Panc1 (cell line): ENCODE results near the gene FAM153A. TPM values are rescaled to one million over a fixed set of nuclear protein-coding genes. Genes with fewer than 3 reads are reported as not detected.
"Not testable (repeated sequence)": the region's sequence is repeated elsewhere in the genome, so short reads cannot be mapped to it uniquely, and the experiment has no call there.

Experiments
- ATAC-seq: fragments of 200-7000 bp; cut with Tn5 transposase; 2 replicates; pipeline ENCODE4 v1.9.1; 2020; ENCODE audit warnings: mild to moderate bottlenecking, moderate library complexity
- BruUV-seq: library from RNA; stranded (reverse); fragments of 400-500 nt; replicated peaks from 2 replicates; lab custom pipeline; 2021; lab: Mats Ljungman, UMichigan
- CTCF ChIA-PET: fragments of 300-600 bp; sonication (Branson Sonifier 250); formaldehyde crosslinking; loops from one replicate; lab custom pipeline; 2022; ENCODE audit warnings: antibody characterized with exemption; lab: Charles Lee
- POLR2A ChIA-PET: fragments of 300-600 bp; sonication (Branson Sonifier 250); formaldehyde crosslinking; loops from one replicate; lab custom pipeline; 2022; ENCODE audit warnings: antibody characterized with exemption; lab: Charles Lee
- DNase-seq: peaks from one replicate; pipeline ENCODE4 v3.0.0-alpha.2; 2010; ENCODE audit warnings: low read depth, low spot score
- H3K27ac ChIP-seq: 2 replicates; pipeline ENCODE4 v1.5.1; 2011; ENCODE audit warnings: mild to moderate bottlenecking, low read length, inconsistent platforms
- H3K27me3 ChIP-seq: fragments of 200-500 bp; sonication (Bioruptor generic); 2 replicates; pipeline ENCODE4 v1.6.0; 2014; ENCODE audit warnings: low read length, inconsistent platforms; ENCODE audit not compliant: control insufficient read depth, insufficient read depth
- H3K36me3 ChIP-seq: fragments of 200-500 bp; sonication (Bioruptor generic); 2 replicates; pipeline ENCODE4 v1.5.1; 2014; ENCODE audit warnings: inconsistent platforms, mild to moderate bottlenecking, low read length, moderate library complexity; ENCODE audit not compliant: control insufficient read depth, insufficient read depth
- H3K4me1 ChIP-seq: 2 replicates; pipeline ENCODE4 v1.5.1; 2011; ENCODE audit warnings: inconsistent platforms, mild to moderate bottlenecking, low read length, moderate library complexity; ENCODE audit not compliant: control insufficient read depth, insufficient read depth
- H3K4me3 ChIP-seq, 2 experiments: 2 replicates each; pipeline ENCODE4 v1.5.1; 2011 to 2012; ENCODE audit warnings: low read depth in 2 of 2, low read length in 2 of 2, mild to moderate bottlenecking in 2 of 2, inconsistent platforms in 1 of 2, moderate library complexity in 1 of 2
- H3K9me3 ChIP-seq: fragments of 200-500 bp; sonication (Bioruptor generic); 2 replicates; pipeline ENCODE4 v1.5.1; 2014; ENCODE audit warnings: low read depth, mild to moderate bottlenecking, inconsistent platforms, low read length, moderate library complexity; ENCODE audit not compliant: control insufficient read depth, insufficient read depth
- in situ Hi-C: cut with HindIII; loops from 2 replicates; pipeline ENCODE4 v1.10.0; 2016; ENCODE audit warnings: low sequenced_read_pairs, low pct_unique_long_range_greater_than_20kb
- intact Hi-C: fragments of 100-400 bp; cut with micrococcal nuclease; formaldehyde crosslinking; loops from one replicate; pipeline ENCODE4 v1.10.0; 2022; ENCODE audit not compliant: unreplicated experiment
- total RNA-seq: library from RNA; stranded (reverse); gene quantifications from one replicate; pipeline ENCODE4 v1.2.1, GENCODE V29; 2021; ENCODE audit not compliant: unreplicated experiment

FAM153A gene
- total RNA-seq, 1 experiment from 2014 or later, result not detected

DNA sequence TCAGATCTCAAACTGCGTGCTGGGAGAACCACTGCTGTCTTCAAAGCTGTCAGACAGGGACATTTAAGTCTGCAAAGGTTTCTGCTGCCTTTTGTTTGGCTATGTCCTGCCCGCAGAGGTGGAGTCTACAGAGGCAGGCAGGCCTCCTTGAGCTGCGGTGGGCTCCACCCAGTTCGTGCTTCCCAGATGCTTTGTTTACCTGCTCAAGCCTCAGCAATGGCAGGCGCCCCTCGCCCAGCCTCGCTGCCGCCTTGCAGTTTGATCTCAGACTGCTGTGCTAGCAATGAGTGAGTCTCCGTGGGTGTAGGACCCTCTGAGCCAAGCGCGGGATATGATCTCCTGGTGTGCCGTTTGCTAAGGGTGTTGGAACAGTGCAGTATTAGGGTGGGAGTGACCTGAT, 8.9 kb upstream of the FAM153A start:
- POLR2A ChIA-PET, DNase-seq, H3K27ac ChIP-seq, CTCF ChIA-PET, H3K36me3 ChIP-seq, ATAC-seq, in situ Hi-C loops, H3K9me3 ChIP-seq, H3K4me1 ChIP-seq, H3K4me3 ChIP-seq, BruUV-seq, intact Hi-C loops, H3K27me3 ChIP-seq: not testable (repeated sequence)

DNA sequence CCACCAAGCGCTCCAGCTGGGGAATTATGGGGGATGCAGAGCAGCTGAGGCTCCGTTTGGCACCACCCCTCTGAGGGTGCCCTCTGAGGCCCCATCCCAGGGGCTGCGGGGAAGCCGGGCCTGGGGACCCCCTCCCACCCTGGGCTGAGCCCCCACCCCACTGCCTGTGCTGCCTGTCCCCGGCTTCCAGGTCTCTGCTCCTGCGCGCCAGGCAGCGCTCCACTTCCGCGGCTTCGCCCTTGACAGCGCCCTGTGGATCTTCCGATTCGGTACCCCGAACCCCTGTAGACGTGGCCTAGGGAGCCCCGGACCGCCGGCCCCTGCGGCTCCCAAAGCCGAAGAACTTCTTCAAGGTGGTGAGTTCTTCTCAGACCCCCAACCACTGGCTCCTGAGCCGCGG, 530 bp downstream of the FAM153A start:
- CTCF ChIA-PET, result not testable (repeated sequence)

GRCh38 chr5:177771206-177771605, 11.5 kb downstream of the FAM153A start:
- not testable (repeated sequence) for BruUV-seq

More for the DNA sequence above, 530 bp downstream of the FAM153A start:
- H3K27ac ChIP-seq, ATAC-seq, BruUV-seq, DNase-seq, intact Hi-C loops, in situ Hi-C loops, H3K36me3 ChIP-seq, H3K9me3 ChIP-seq, POLR2A ChIA-PET, H3K4me3 ChIP-seq, H3K27me3 ChIP-seq, H3K4me1 ChIP-seq: not testable (repeated sequence)

GRCh38 chr5:177770646-177771045, 12.1 kb downstream of the FAM153A start:
- H3K27me3 ChIP-seq, H3K27ac ChIP-seq, ATAC-seq, POLR2A ChIA-PET, H3K4me3 ChIP-seq, BruUV-seq, H3K36me3 ChIP-seq, DNase-seq, intact Hi-C loops, H3K9me3 ChIP-seq, CTCF ChIA-PET, in situ Hi-C loops, H3K4me1 ChIP-seq: not testable (repeated sequence)

More at GRCh38 chr5:177771206-177771605, 11.5 kb downstream of the FAM153A start:
- H3K9me3 ChIP-seq, intact Hi-C loops, POLR2A ChIA-PET, in situ Hi-C loops, H3K4me3 ChIP-seq, H3K27ac ChIP-seq, H3K4me1 ChIP-seq, DNase-seq, H3K27me3 ChIP-seq, CTCF ChIA-PET, ATAC-seq, H3K36me3 ChIP-seq: not testable (repeated sequence)

DNA sequence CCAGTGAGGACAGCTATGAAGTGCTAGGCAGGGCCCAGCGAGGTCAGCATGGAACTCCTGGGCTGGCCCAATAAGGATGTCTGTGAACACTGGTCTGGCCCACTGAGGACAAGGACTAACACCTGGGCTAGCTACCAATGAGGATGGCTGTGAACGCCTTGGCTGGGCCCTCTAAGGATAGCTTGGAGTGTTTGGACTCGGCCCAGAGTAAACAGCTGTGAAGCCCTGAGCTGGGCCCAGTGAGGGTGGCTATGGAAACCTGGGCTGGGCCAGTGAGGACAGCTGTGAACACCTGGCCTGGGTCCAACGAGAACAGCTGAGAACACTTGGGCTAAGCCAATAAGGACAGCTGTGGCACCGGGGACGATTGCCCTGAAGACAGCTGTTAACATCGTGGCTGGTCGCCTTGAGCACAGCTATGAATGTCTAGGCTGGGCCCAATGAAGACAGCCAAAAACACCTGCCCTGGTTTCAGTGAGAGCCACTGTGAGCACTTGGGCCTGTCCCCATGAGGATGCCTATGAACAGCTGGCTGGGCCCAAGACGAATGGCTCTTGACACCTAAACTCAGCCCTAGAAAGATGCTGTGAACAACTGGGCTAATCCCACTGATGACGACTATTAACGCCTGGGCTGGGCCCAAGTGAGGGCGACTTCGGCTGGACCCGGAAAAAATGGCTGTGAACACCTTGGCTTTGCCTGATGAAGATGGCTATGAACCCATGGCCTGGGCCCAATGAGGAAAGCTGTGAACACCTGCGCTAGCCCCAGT, 18.8 kb downstream of the FAM153A start:
- POLR2A ChIA-PET, in situ Hi-C loops, DNase-seq, BruUV-seq, H3K36me3 ChIP-seq, intact Hi-C loops, CTCF ChIA-PET, ATAC-seq, H3K27ac ChIP-seq, H3K27me3 ChIP-seq, H3K9me3 ChIP-seq, H3K4me1 ChIP-seq, H3K4me3 ChIP-seq: not testable (repeated sequence)

DNA sequence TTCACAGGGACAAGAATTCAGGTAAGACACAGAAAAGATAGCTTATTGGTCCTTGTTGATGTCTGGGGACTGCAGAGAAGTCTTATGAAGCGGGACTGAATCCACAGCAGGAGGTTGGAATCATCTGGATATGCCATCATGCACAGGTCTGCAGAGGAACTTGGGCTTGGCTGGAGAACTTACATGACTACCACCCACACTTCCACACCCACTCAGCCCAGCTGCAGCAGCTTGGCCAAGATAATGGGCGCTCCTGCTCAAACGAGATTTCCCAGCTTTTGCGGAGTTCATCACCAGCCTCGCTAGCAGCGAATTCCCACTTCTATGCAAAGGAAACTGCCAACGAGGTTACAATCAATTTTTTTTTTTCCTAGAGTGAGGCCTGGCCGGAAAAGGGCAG, 21.7 kb downstream of the FAM153A start:
- in situ Hi-C loops, result not testable (repeated sequence)

GRCh38 chr5:177747354-177747753, 35.3 kb downstream of the FAM153A start:
- H3K4me3 ChIP-seq, H3K4me1 ChIP-seq, H3K9me3 ChIP-seq, H3K36me3 ChIP-seq, CTCF ChIA-PET, POLR2A ChIA-PET, H3K27ac ChIP-seq, DNase-seq, BruUV-seq, intact Hi-C loops, H3K27me3 ChIP-seq, ATAC-seq, in situ Hi-C loops: not testable (repeated sequence)

More for the DNA sequence above, 21.7 kb downstream of the FAM153A start:
- BruUV-seq, H3K4me3 ChIP-seq, DNase-seq, H3K36me3 ChIP-seq, H3K4me1 ChIP-seq, H3K9me3 ChIP-seq, ATAC-seq, POLR2A ChIA-PET, CTCF ChIA-PET, H3K27ac ChIP-seq, intact Hi-C loops, H3K27me3 ChIP-seq: not testable (repeated sequence)
